Immature natural killer cell (primary cell): ENCODE results near the gene MPG. TPM values are rescaled to one million over a fixed set of nuclear protein-coding genes. Genes with fewer than 3 reads are reported as not detected.
A peak's percentile ranks its signal among the peaks of the same experiment; 100 is the strongest.

Experiments
- DNase-seq, 3 donors: peaks; one replicate each; pipeline ENCODE4 v3.0.0; 2022; ENCODE audit warnings: mixed read lengths in 1 of 3
- H3K27ac Mint-ChIP-seq, 6 donors: one replicate each; pipeline ENCODE4 v1.8.0; 2020; ENCODE audit warnings: mixed read lengths in 6 of 6, mild to moderate bottlenecking in 5 of 6, inconsistent platforms in 4 of 6, moderate library complexity in 3 of 6
- H3K27me3 Mint-ChIP-seq, 3 donors: one replicate each; pipeline ENCODE4 v1.8.0; 2020 to 2021; ENCODE audit warnings: low read depth in 3 of 3, mild to moderate bottlenecking in 3 of 3, mixed read lengths in 3 of 3, moderate library complexity in 3 of 3, inconsistent platforms in 1 of 3
- H3K36me3 Mint-ChIP-seq, 3 donors: one replicate each; pipeline ENCODE4 v1.8.0; 2020; ENCODE audit warnings: mixed read lengths in 3 of 3, inconsistent platforms in 2 of 3, mild to moderate bottlenecking in 2 of 3
- H3K4me1 Mint-ChIP-seq, 2 donors: one replicate each; pipeline ENCODE4 v1.8.0; 2020; ENCODE audit warnings: inconsistent platforms in 2 of 2, mild to moderate bottlenecking in 2 of 2, mixed read lengths in 2 of 2, moderate library complexity in 1 of 2
- H3K4me3 Mint-ChIP-seq, 5 donors: one replicate each; pipeline ENCODE4 v1.8.0; 2020; ENCODE audit warnings: mild to moderate bottlenecking in 5 of 5, mixed read lengths in 5 of 5, inconsistent platforms in 3 of 5, moderate library complexity in 3 of 5
- H3K9me3 Mint-ChIP-seq, 6 donors: one replicate each; pipeline ENCODE4 v1.8.0; 2020; ENCODE audit warnings: mild to moderate bottlenecking in 6 of 6, mixed read lengths in 6 of 6, inconsistent platforms in 4 of 6, moderate library complexity in 3 of 6
- polyA plus RNA-seq, 3 donors: library from polyadenylated mRNA; unstranded; fragments of 300-500 nt; fragmentation: Illumina TruSeq; gene quantifications; one replicate each; pipeline ENCODE4 v1.2.3, GENCODE V29; 2021

The MPG gene
- polyA plus RNA-seq, 3 donors from 2014 or later: 96.0 to 134 (median 106) TPM

DNA sequence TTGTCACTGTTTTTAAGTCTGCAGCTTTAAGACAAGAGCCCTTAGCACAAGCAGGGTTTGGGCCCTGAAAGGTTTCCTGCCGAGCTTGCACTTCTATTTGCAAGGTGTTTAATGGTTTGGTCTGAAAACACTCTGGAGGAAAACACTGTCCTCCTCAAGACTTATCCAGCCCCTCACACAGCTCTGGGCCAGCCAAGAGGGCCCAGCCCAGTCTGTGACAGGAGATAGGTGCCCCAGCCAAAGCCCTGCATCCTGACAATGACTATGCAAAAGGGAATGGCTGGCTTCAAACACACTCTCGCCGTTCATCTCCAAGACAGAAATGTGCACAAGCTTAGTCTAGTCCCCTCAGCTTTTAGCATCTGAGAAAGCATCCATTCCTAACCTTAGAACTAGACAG lies 26.9 kb downstream of the MPG start:
- no peaks in the 10 kb centered on the region for H3K9me3 Mint-ChIP-seq
- peaks cover 7 to 21% (median 9%) of the 10 kb centered on the region in 3 donors for H3K36me3 Mint-ChIP-seq
- H3K4me3 Mint-ChIP-seq: no peak overlapping the region
- DNase-seq: no peak
- peaks cover 0 to 5% of the 10 kb centered on the region in 2 donors for H3K4me1 Mint-ChIP-seq
- H3K27me3 Mint-ChIP-seq: peaks cover 0 to 6% (median 5%) of the 10 kb centered on the region in 3 donors
- no peak overlapping the region for H3K27ac Mint-ChIP-seq

- no peak for DNase-seq
- Mint-ChIP-seq H3K9me3 (no peaks in the 10 kb centered on the region), H3K27me3 (peaks cover 0 to 6% (median 3%) of the 10 kb centered on the region in 3 donors), H3K36me3 (peaks cover 4 to 21% (median 7%) of the 10 kb centered on the region in 3 donors), H3K4me3 (no peak overlapping the region), H3K4me1 (peaks cover 0 to 5% of the 10 kb centered on the region in 2 donors), H3K27ac (no peak overlapping the region)
These were observed 27.5 kb downstream of the MPG start for GRCh38 chr16:105521-105920.

DNA sequence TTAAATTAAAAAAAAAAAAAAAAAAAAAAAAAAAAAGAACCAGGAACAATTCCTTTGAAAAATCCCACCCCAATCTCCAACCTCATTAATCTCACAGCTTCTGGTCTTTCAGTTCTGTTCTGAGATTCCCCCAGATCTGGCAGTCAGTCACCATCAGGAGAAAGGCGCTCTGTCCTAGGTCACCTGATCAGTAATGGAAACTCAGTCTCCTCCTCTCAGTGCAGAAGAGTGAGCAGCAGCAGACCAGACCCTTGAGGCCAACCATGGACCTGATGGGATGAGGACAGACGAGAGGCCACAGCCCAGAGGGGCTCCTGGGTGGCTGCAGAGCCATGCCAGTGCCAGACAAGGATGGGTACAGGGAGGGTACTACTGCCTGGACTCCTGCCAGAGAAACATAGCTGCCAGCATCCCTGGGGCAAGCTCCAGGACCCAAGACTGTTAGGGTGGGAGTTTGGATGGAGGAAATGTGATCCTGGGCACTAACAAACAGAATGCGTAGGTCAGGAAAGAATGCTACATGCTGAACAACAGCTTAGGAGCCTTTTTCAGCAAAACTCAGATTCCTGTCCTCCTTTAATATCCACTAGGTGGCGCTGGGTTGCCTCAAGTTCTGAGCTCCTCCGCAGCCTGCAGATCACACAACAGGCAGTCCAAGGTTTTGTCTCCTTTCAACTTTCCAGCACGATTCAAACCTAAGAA lies 28.7 kb downstream of the MPG start:
- H3K36me3 Mint-ChIP-seq: peaks cover 4 to 24% (median 9%) of the 10 kb centered on the region in 3 donors
- H3K9me3 Mint-ChIP-seq: no peaks in the 10 kb centered on the region
- H3K27ac Mint-ChIP-seq: peak overlapping the region in 1 of 6 donors; percentile 22

GRCh38 chr16:112153-112840 lies 34.3 kb downstream of the MPG start:
- H3K36me3 Mint-ChIP-seq: peaks cover 10 to 52% (median 12%) of the 10 kb centered on the region in 3 donors
- H3K27me3 Mint-ChIP-seq: no peaks in the 10 kb centered on the region
- H3K4me3 Mint-ChIP-seq: no peak overlapping the region
- no peaks in the 10 kb centered on the region for H3K9me3 Mint-ChIP-seq
- peaks cover 0 to 2% of the 10 kb centered on the region in 2 donors for H3K4me1 Mint-ChIP-seq
- no peak for DNase-seq
- no peak overlapping the region for H3K27ac Mint-ChIP-seq

More for the DNA sequence above, 28.7 kb downstream of the MPG start:
- H3K27me3 Mint-ChIP-seq: peaks cover 0 to 6% (median under 1%) of the 10 kb centered on the region in 3 donors
- no peak overlapping the region for H3K4me3 Mint-ChIP-seq
- DNase-seq: peak; percentile 64 to 71 (median 64)
- peaks cover 0 to 5% of the 10 kb centered on the region in 2 donors for H3K4me1 Mint-ChIP-seq

DNA sequence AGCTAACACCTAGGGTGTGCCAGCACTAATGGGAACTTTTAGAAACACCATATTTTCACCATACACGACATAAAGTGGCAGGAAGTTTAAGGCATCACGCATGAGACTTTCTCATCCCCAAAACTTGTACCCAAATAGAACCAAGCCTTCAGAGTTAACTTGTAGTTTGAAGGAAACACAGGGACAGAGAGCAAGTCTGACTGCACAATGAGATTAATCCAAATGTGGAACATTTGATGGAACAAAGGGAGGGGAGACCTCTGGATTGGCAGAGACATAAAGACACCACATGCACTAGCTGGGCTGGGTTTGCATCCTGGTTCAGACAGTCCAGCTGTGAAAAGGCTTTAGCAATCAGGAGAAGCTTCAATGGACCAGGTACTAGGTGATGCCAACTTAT lies 36.3 kb downstream of the MPG start:
- DNase-seq: no peak
- Mint-ChIP-seq H3K4me3 (no peak overlapping the region), H3K9me3 (no peaks in the 10 kb centered on the region), H3K4me1 (peaks cover 7 to 11% of the 10 kb centered on the region in 2 donors), H3K27ac (peak overlapping the region in 1 of 6 donors; percentile 19), H3K27me3 (no peaks in the 10 kb centered on the region), H3K36me3 (peaks cover 6 to 43% (median 10%) of the 10 kb centered on the region in 3 donors)

DNA sequence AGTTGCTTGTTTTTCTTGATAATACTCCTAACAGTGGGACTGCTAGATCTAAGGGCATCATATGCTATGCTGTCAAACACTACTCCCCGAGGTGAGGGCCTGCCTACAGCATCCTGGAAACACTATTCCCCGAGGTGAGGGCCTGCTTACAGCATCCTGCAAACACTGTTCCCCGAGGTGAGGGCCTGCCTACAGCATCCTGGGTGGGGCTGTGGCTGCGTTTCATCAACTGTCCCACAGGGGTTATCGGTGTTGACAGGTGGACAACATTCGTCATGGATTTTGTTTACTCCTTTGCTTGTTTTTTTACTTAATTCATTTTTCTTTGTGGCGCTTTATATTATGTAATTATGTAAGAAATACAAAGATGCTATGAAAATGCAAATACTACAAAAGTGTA lies 38.0 kb downstream of the MPG start:
- H3K36me3 Mint-ChIP-seq: peaks cover 6 to 38% (median 10%) of the 10 kb centered on the region in 3 donors
- H3K4me3 Mint-ChIP-seq: no peak overlapping the region
- no peaks in the 10 kb centered on the region for H3K9me3 Mint-ChIP-seq
- H3K27me3 Mint-ChIP-seq: no peaks in the 10 kb centered on the region
- H3K4me1 Mint-ChIP-seq: peaks cover 11 to 17% of the 10 kb centered on the region in 2 donors
- no peak for DNase-seq
- H3K27ac Mint-ChIP-seq: no peak overlapping the region

GRCh38 chr16:117379-118365 lies 39.6 kb downstream of the MPG start:
- H3K27ac Mint-ChIP-seq: peak overlapping the region in 5 of 6 donors; percentile 7 to 67 (median 28)
- H3K4me3 Mint-ChIP-seq: no peak overlapping the region
- peaks cover 0 to 29% (median 10%) of the 10 kb centered on the region in 3 donors for H3K36me3 Mint-ChIP-seq
- H3K27me3 Mint-ChIP-seq: peaks cover 0 to 1% (median 0%) of the 10 kb centered on the region in 3 donors
- H3K4me1 Mint-ChIP-seq: peaks cover 19 to 24% of the 10 kb centered on the region in 2 donors
- peak; percentile 64 to 71 (median 65) for DNase-seq
- H3K9me3 Mint-ChIP-seq: no peaks in the 10 kb centered on the region

DNA sequence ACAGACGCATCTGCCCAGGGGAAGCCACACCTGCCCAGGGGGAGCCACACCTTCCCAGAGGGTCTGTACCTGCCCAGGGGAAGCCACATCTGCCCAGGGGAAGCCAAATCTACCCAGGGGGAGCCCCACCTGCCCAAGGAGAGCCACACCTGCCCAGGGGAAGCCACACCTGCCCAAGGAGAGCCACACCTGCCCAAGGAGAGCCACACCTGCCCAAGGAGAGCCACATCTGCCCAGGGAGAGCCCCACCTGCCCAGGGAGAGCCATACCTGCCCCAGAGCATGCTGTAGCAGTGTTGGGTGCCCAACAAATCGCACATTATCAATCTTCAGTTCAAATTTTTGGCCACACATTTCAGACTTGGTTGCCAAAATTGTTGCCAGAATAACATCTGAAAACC lies 40.8 kb downstream of the MPG start:
- Mint-ChIP-seq H3K36me3 (peaks cover 0 to 26% (median 6%) of the 10 kb centered on the region in 3 donors), H3K4me3 (no peak overlapping the region), H3K27me3 (peaks cover 0 to 8% (median 7%) of the 10 kb centered on the region in 3 donors), H3K9me3 (peaks cover 0 to under 1% (median 0%) of the 10 kb centered on the region in 6 donors), H3K4me1 (peaks cover 30 to 35% of the 10 kb centered on the region in 2 donors), H3K27ac (peak overlapping the region in 2 of 6 donors; percentile 27 to 62)
- no peak for DNase-seq

GRCh38 chr16:119295-119694 lies 41.3 kb downstream of the MPG start:
- Mint-ChIP-seq H3K27ac (peak overlapping the region in 4 of 6 donors; percentile 27 to 85 (median 60)), H3K27me3 (peaks cover 0 to 11% (median 10%) of the 10 kb centered on the region in 3 donors), H3K4me1 (peaks cover 34 to 40% of the 10 kb centered on the region in 2 donors), H3K4me3 (no peak overlapping the region), H3K36me3 (peaks cover 0 to 26% (median 2%) of the 10 kb centered on the region in 3 donors), H3K9me3 (peaks cover 0 to 2% (median 0%) of the 10 kb centered on the region in 6 donors)
- DNase-seq: no peak

DNA sequence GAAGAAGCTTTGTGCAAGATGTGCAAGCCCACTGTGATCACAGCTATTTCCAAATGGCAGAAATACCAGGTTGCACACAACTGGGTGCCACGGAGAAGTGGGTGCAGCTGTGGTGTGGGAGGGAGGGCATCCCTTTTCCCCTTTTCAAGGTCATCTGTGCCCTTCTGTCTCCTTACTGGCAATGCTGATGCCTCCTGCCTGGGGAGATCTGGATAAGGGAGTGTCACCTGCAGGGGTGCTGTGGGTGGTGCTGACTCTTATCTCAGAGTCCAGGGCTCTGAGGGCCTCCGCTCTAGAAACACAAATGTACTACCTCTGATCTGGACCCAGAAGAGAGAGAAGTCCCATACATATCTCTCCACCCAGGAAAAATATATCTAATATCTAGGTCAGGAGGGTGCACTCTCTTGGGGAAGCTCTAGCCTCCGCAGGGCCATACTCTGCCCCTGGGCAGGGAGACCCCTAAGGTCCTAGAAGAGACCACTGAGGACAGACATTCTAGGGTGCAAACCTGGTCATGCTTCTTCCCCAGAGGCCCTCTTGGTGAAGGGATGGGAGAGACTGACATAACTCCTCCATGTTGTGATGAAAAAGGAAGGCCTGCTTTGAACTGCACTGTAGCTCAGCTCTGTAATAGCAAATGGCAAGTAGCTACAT lies 41.9 kb downstream of the MPG start:
- no peak overlapping the region for H3K4me3 Mint-ChIP-seq
- H3K27me3 Mint-ChIP-seq: peaks cover 0 to 11% (median 11%) of the 10 kb centered on the region in 3 donors
- H3K9me3 Mint-ChIP-seq: peaks cover 0 to 2% (median 0%) of the 10 kb centered on the region in 6 donors
- peak overlapping the region in 4 of 6 donors; percentile 53 to 86 (median 84) for H3K27ac Mint-ChIP-seq
- peaks cover 0 to 22% (median 0%) of the 10 kb centered on the region in 3 donors for H3K36me3 Mint-ChIP-seq
- no peak for DNase-seq
- H3K4me1 Mint-ChIP-seq: peaks cover 41 to 46% of the 10 kb centered on the region in 2 donors

DNA sequence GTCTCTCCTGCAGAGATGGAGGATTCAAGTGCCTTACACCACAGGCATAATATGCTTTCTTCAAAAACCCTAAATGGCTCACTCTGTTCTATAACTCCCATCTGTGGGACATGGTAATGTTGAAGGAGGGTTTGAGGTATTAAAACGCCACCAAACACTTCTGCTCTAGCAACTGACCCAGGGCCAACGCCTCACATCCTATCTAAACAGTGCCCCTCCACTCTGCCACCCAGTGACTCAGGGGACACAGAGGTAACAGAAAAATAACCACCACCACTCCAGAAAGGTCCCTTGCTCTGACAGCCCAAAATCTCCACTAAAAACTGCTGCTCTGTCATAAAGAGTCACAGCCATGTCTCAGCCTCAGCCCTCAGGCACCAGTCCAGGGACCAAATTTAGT lies 42.7 kb downstream of the MPG start:
- Mint-ChIP-seq H3K4me1 (peaks cover 49 to 54% of the 10 kb centered on the region in 2 donors), H3K4me3 (peak overlapping the region in 2 of 5 donors; percentile 19 to 30), H3K36me3 (peaks cover 0 to 16% (median 0%) of the 10 kb centered on the region in 3 donors), H3K9me3 (peaks cover 0 to 2% (median 0%) of the 10 kb centered on the region in 6 donors), H3K27ac (peak overlapping the region; percentile 55 to 90 (median 84)), H3K27me3 (peaks cover 0 to 12% (median 12%) of the 10 kb centered on the region in 3 donors)
- DNase-seq: no peak

GRCh38 chr16:122361-122760 lies 44.3 kb downstream of the MPG start:
- Mint-ChIP-seq H3K36me3 (peaks cover 0 to 7% (median 0%) of the 10 kb centered on the region in 3 donors), H3K4me3 (peak overlapping the region in 3 of 5 donors; percentile 24 to 82 (median 60)), H3K27me3 (peaks cover 0 to 13% (median 12%) of the 10 kb centered on the region in 3 donors), H3K4me1 (peaks cover 55 to 58% of the 10 kb centered on the region in 2 donors), H3K27ac (peak overlapping the region; percentile 92 to 100 (median 96)), H3K9me3 (peaks cover 0 to 2% (median 0%) of the 10 kb centered on the region in 6 donors)
- no peak for DNase-seq
